ENCODE measurements around the gene ZNF521. TPM values are rescaled to one million over a fixed set of nuclear protein-coding genes. Genes with fewer than 3 reads are reported as not detected.

Gene ZNF521
- polyA plus RNA-seq, 3 donors = 0.07 to 0.20 TPM; not detected in 1

DNA sequence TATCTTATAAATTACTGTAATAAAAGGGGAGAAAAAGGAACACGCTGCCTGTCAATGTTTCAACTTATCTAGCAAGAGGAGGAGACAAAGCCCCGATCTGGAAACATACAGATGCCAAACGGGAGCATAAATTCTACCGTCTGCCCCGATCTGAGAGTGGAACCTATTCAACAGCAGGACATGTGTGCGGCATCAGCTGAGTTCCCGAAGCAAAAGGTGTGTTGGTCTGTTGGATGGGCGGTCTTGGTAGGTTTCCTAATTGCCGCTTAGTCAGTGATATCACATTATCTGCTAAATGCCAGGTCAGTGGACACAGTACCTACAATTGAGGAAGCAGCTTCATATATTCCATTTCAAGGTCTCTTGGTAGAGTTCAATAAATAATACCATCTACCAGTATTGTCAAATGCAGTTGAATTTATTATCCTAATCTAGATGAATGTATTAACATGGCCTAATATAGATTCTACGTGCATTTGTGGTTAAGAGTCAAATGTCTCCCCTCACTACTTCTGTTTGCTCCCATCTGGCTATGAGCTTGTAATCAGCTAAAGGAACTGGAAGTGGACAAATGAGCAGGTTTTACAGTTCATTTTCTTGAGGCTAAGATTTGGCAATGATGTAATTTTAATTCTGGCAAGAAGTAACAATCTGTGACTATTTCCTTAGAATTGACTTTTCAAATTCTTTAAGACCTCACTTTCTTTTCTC lies 219.0 kb downstream of the ZNF521 start:
- H3K36me3 ChIP-seq (replicated peaks in 1 of 2; ENCODE audit: control insufficient read depth in 1 of 2, insufficient read depth in 2 of 2, low read length in 2 of 2) = no peaks in the 10 kb centered on the region
- no peak overlapping the region for H3K4me3 Mint-ChIP-seq
- WGBS (ENCODE audit: insufficient coverage) = 98% methylated on average over 6 of the region's 10 CpGs
- no peak overlapping the region for H3K4me2 ChIP-seq (replicated peaks; ENCODE audit: extremely low read depth, low read length, poor library complexity, severe bottlenecking)
- H3K9ac ChIP-seq (ENCODE audit: insufficient read depth, low read length, poor library complexity, severe bottlenecking) = no peak overlapping the region
- H3K4me1 ChIP-seq (ENCODE audit: control insufficient read depth in 1 of 2, insufficient read depth in 2 of 2, low read length in 2 of 2) = no peaks in the 10 kb centered on the region
- intact Hi-C loops (cut with micrococcal nuclease) = no loop called here
- H3K4me1 Mint-ChIP-seq = peaks cover 6% of the 10 kb centered on the region
- no peaks in the 10 kb centered on the region for H3K9me3 ChIP-seq (replicated peaks in 1 of 2; ENCODE audit: control insufficient read depth in 1 of 2, insufficient read depth in 1 of 2, low read length in 2 of 2)
- no peak overlapping the region for H2AFZ ChIP-seq (ENCODE audit: insufficient read depth, low read depth, low read length, poor library complexity, severe bottlenecking)
- no peaks in the 10 kb centered on the region for H3K36me3 Mint-ChIP-seq
- no peak overlapping the region for H3K27ac ChIP-seq (ENCODE audit: low read depth in 1 of 2, low read length in 2 of 2)
- DNase-seq = no peak
- H4K20me1 ChIP-seq (ENCODE audit: insufficient read depth, low read length) = no peaks in the 10 kb centered on the region
- H3K27me3 Mint-ChIP-seq (ENCODE audit: low read depth in 3 of 3) = peaks cover 0 to 1% (median 0%) of the 10 kb centered on the region in 3 donors
- H3K27ac Mint-ChIP-seq = no peak overlapping the region
- H3K79me2 ChIP-seq (ENCODE audit: insufficient read depth, low read length) = no peaks in the 10 kb centered on the region
- H3K9me3 Mint-ChIP-seq = peaks cover 0 to 3% (median 0%) of the 10 kb centered on the region in 7 donors
- TF ChIP-seq, protein P1, sequence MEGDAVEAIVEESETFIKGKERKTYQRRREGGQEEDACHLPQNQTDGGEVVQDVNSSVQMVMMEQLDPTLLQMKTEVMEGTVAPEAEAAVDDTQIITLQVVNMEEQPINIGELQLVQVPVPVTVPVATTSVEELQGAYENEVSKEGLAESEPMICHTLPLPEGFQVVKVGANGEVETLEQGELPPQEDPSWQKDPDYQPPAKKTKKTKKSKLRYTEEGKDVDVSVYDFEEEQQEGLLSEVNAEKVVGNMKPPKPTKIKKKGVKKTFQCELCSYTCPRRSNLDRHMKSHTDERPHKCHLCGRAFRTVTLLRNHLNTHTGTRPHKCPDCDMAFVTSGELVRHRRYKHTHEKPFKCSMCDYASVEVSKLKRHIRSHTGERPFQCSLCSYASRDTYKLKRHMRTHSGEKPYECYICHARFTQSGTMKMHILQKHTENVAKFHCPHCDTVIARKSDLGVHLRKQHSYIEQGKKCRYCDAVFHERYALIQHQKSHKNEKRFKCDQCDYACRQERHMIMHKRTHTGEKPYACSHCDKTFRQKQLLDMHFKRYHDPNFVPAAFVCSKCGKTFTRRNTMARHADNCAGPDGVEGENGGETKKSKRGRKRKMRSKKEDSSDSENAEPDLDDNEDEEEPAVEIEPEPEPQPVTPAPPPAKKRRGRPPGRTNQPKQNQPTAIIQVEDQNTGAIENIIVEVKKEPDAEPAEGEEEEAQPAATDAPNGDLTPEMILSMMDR (IDR thresholded peaks at IDR 0.05) = no peak
- no peak overlapping the region for H3K4me3 ChIP-seq (replicated peaks in 1 of 3; ENCODE audit: low read depth in 2 of 3, low read length in 3 of 3)
- no peaks in the 10 kb centered on the region for H3K27me3 ChIP-seq (ENCODE audit: control insufficient read depth in 2 of 2, insufficient read depth in 2 of 2, low read length in 2 of 2)

DNA sequence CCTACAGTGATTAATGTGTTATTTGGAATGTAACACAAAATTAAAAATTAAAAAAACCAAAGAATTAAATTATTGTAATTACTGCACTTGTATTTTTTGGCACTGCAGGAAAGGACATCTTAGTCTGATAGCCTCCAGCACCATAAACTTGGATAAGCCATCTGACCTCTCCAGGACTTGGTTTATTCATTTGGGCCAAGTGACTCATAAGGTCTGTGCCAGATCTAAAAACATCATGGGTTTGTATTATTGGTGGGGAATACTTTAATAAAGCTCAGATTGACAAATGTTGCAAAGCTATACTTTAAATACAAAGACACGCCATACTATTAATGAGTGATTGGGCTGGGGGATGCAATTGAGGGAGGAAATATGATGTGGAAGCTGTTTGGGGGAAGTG lies 225.2 kb downstream of the ZNF521 start:
- Mint-ChIP-seq H3K4me3 (no peak overlapping the region), H3K4me1 (peaks cover 13% of the 10 kb centered on the region), H3K9me3 (peaks cover 0 to 3% (median 0%) of the 10 kb centered on the region in 7 donors), H3K27me3 (ENCODE audit: low read depth in 3 of 3) (no peaks in the 10 kb centered on the region), H3K36me3 (no peaks in the 10 kb centered on the region), H3K27ac (no peak overlapping the region)
- H3K27ac ChIP-seq (ENCODE audit: low read depth in 1 of 2, low read length in 2 of 2) = no peak overlapping the region
- no peak overlapping the region for H3K9ac ChIP-seq (ENCODE audit: insufficient read depth, low read length, poor library complexity, severe bottlenecking)
- H3K4me1 ChIP-seq (ENCODE audit: control insufficient read depth in 1 of 2, insufficient read depth in 2 of 2, low read length in 2 of 2) = peaks cover 0 to 5% of the 10 kb centered on the region in 2 donors
- DNase-seq = no peak
- no peaks in the 10 kb centered on the region for H3K27me3 ChIP-seq (ENCODE audit: control insufficient read depth in 2 of 2, insufficient read depth in 2 of 2, low read length in 2 of 2)
- intact Hi-C loops (cut with micrococcal nuclease) = no loop called here
- no peak overlapping the region for H3K4me2 ChIP-seq (replicated peaks; ENCODE audit: extremely low read depth, low read length, poor library complexity, severe bottlenecking)
- H3K9me3 ChIP-seq (replicated peaks in 1 of 2; ENCODE audit: control insufficient read depth in 1 of 2, insufficient read depth in 1 of 2, low read length in 2 of 2) = no peaks in the 10 kb centered on the region
- H3K36me3 ChIP-seq (replicated peaks in 1 of 2; ENCODE audit: control insufficient read depth in 1 of 2, insufficient read depth in 2 of 2, low read length in 2 of 2) = no peaks in the 10 kb centered on the region
- no peak overlapping the region for H3K4me3 ChIP-seq (replicated peaks in 1 of 3; ENCODE audit: low read depth in 2 of 3, low read length in 3 of 3)
- H2AFZ ChIP-seq (ENCODE audit: insufficient read depth, low read depth, low read length, poor library complexity, severe bottlenecking) = no peak overlapping the region
- TF ChIP-seq, protein P1 (IDR thresholded peaks at IDR 0.05) = no peak
- WGBS (ENCODE audit: insufficient coverage) = no CpG with 5 or more reads among the region's 1 CpG
- H4K20me1 ChIP-seq (ENCODE audit: insufficient read depth, low read length) = no peaks in the 10 kb centered on the region
- no peaks in the 10 kb centered on the region for H3K79me2 ChIP-seq (ENCODE audit: insufficient read depth, low read length)

Data from CD14-positive monocyte (primary cell).